Fibroblast of skin of back (primary cell): ENCODE measurements around the gene OASL.
A peak's percentile ranks its signal among the peaks of the same experiment; 100 is the strongest.

Experiments used
- DNase-seq: peaks from one replicate; pipeline ENCODE4 v3.0.0-alpha.2; 2013

OASL gene

DNA sequence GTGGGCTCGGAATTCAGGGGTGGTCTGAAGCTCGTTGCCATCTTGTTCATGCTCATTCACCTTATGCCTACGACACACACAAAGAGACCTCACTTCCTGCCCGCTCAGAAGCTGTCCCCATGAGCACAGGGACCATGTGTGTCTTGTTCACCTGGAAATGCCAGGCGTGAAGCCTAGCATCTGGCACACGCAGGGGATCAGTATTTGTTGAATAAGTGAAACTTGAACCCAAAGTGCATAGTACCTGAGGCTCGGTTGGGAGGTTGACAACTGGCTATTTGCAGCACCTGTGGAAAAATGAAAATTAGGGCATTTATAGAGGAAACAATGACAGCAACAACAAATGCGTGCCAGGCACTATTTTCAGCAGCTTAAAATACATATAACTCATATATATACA lies 28.2 kb downstream of the OASL start:
- no peak for DNase-seq

DNA sequence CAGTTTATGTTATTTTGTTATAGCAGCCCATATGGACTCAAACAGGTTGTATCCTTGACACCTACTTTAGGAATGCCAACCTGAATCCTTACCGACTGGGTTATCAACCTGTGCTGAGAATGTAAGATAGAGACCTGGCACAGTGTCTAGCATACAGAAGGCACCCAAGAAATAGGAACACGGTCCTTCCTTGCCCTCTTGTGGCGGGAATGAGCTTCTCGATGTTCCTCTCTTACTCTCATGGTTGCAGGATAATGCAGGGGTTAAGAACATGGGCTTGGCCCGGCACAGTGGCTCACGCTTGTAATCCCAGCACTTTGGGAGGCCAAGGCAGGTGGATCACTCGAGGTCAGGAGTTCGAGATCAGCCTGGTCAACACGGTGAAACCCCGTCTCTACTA lies 29.3 kb downstream of the OASL start:
- peak; percentile 41 for DNase-seq

DNA sequence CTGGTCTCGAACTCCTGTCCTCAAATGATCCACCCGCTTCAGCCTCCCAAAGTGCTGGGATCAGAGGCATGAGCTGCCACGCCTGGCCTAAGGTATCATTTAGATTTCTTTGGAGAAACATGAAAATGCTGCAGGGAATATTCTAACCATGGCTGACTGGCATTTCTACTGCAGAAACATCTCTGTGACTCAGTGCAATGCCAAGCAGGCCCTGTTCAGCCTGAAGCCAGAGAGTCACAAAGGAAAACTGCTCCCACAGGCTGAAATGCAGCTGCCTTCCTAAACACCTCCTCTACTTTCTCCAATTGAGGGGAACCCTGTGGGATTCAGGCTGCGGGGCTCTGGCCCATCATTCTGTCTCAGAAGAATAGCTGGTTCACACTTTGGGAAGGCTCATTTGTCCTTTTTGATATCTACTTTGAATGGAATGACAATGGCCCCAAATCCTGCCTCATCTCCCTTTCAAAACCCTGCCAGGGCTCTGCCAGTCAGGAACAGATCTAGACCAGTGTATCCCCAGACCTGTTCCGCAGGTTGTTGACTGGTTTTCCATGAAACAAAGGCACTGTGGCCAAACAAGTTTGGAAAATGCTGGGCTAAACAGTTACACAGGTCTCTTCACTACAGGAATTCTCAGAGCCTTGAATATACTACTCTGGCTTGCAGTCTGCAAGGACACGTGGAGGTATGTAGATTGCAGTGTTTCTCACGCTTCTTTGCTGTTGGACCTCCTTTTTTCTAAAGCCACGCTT lies 30.5 kb downstream of the OASL start:
- DNase-seq, result no peak

DNA sequence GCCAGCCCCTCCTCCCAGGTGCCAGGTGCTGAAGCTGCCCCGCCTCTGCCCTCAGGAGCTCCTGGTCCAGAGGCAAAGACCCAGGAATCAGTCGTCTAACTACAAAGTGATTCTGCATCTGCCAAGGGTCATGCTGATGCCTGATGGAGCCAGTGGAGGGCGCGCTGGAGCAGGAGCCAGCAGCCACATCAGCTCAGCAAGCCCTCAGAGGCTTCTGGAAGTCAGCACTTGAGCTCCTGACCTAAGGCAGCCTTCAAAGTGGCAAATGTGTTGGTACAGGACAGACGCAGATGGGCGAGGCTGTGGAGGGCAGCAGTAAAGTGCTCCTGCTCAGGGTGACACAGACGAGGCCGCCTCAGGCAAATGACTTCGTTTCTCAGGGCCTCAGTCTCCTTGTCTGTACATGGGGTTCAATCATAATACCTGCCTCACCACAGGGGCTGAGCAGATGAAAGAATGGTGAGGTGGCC lies 33.7 kb downstream of the OASL start:
- DNase-seq, result peak; percentile 29

DNA sequence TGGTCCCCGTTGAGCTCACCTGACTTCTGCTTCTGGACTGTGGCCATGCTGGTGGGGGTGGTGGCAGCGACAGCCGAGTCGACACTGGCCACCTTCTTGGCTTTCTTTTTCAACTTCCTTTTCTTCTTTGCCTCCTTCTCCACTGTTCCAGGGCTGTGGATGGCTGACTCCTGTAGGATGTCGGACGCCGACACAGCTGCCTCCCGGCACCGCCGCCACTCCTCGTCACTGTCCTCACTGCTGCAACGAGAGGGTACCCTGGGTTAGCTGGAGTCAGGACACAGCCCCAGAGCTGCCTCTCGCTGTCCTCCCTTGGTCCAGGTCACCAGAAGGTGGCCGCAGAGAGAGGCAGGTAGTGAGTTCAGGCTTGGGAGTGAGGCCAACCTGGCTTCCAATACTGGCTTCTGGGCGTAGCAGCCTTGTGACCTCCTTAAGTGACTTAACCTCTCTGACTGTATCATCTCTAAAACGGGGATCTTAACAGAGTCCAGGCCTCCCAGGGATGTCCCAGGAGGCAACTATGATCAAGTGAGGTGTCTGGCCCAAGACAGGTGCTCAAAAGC lies 34.7 kb downstream of the OASL start:
- DNase-seq, result no peak

DNA sequence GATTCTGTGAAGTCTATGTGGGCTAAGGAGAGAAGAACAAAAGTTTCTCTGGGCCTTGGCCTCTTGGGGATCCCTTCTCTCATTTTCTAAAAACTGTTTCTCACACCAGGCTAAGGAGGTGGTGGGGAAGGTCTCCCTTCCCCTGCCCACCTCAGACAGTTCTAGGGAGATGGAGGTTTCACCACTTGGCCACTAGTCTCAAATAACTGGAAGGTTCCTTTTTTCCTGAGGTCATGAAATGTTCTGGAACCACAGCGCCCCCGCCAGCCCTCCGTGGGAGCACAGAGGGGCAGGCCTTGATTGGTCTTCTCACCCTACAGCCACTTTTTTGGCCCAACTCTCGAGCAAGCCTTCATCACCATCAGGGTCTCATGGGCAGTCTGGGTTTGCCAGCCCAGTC lies 35.4 kb downstream of the OASL start:
- DNase-seq, result no peak

DNA sequence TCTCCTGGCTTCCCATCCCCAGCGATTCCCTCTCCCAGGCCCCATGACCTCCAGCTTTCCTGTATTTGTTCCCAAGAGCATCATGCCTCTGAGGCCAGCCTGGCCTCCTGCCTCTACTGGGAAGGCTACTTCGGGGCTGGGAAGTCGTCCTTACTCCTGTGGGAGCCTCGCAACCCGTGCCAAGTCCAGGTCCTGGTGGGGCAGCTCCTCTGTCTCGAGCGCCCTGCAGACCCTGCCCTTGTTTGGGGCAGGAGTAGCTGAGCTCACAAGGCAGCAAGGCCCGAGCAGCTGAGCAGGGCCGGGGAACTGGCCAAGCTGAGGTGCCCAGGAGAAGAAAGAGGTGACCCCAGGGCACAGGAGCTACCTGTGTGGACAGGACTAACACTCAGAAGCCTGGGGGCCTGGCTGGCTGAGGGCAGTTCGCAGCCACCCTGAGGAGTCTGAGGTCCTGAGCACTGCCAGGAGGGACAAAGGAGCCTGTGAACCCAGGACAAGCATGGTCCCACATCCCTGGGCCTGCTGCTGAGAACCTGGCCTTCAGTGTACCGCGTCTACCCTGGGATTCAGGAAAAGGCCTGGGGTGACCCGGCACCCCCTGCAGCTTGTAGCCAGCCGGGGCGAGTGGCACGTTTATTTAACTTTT lies 37.1 kb downstream of the OASL start:
- DNase-seq, result no peak

DNA sequence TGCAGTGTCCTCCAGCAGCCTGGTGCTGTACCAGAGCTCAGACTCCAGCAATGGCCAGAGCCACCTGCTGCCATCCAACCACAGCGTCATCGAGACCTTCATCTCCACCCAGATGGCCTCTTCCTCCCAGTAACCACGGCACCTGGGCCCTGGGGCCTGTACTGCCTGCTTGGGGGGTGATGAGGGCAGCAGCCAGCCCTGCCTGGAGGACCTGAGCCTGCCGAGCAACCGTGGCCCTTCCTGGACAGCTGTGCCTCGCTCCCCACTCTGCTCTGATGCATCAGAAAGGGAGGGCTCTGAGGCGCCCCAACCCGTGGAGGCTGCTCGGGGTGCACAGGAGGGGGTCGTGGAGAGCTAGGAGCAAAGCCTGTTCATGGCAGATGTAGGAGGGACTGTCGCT lies 38.0 kb downstream of the OASL start:
- DNase-seq, result no peak

DNA sequence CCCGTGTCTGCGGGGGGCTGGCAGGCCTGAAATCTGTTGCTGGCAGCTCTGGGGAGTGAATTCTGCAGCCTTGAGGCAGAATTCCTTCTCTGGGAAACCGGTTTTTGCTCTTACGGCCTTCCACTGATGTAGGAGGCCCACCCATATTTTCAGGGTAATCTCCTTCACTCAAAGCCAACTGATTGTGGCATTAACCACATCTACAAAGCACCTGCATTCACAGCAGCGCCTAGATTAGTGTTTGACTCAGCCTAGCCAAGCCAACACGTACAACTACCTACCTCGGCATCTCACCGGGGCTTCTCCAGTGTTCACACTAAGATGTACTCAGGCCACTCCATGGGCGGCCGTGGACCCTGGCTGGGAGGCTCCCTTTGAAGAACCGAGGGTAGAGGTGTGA lies 38.5 kb downstream of the OASL start:
- DNase-seq, result no peak

DNA sequence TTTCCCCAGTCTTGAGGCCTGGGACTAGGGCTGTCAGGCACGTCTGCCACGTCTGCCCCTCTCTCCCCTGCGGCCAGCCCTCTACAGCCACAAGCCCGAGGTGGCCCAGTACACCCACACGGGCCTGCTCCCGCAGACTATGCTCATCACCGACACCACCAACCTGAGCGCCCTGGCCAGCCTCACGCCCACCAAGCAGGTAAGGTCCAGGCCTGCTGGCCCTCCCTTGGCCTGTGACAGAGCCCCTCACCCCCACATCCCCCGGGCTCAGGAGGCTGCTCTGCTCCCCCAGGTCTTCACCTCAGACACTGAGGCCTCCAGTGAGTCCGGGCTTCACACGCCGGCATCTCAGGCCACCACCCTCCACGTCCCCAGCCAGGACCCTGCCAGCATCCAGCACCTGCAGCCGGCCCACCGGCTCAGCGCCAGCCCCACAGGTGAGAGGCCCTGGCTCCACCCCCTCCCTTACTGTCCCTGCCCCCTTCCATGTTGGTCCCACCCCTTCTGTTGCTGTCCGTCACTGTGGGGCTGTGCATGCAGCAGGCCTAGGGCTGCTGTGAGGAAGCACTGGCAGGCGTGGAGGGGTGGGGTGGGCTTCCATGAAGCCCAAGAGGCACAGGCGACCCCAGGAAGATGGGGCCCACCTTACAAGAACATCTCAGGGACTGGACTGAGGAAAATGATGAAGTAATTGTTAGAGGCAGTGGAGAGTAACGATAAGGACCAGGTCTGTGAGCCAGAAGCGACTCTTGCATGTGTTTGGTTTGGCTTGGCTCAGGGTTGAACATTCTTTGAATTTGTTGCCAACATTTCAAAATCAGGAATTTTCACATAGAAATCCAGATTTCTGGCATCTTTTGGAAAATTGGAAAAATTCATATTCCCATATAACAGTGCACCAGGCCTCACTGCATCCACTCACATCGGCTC lies 39.6 kb downstream of the OASL start:
- peak; percentile 6 for DNase-seq

DNA sequence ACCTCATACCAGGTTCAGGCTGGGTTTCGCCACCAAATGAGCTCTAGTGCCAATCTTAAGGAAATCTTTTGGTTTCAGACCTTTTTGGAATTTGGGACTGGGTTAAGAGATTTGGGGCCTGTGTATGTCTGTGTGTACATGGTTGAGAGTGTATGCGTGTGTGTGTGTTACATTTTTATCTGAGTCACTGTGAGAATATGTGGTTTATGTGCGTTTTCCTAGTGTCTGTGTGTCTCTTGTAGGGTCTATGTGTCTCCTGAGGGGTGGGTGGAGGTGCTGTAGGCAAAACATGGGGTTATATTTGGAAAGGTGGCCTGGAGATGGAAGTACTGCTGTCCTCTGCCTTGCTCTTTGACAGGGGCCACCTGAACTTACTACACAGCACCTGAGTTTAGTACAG lies 40.6 kb downstream of the OASL start:
- no peak for DNase-seq

DNA sequence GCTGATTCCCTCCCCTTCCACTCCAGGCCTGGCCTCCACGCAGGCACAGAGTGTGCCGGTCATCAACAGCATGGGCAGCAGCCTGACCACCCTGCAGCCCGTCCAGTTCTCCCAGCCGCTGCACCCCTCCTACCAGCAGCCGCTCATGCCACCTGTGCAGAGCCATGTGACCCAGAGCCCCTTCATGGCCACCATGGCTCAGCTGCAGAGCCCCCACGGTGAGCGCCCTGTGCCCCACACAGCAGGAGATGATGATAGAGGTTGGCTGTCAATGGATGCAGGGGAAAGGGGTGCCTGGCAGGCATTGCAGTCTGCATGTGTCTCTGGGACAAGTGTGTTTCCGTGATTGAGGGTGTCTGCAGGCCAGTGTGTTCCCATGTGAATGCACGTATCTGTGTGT lies 41.6 kb downstream of the OASL start:
- no peak for DNase-seq

DNA sequence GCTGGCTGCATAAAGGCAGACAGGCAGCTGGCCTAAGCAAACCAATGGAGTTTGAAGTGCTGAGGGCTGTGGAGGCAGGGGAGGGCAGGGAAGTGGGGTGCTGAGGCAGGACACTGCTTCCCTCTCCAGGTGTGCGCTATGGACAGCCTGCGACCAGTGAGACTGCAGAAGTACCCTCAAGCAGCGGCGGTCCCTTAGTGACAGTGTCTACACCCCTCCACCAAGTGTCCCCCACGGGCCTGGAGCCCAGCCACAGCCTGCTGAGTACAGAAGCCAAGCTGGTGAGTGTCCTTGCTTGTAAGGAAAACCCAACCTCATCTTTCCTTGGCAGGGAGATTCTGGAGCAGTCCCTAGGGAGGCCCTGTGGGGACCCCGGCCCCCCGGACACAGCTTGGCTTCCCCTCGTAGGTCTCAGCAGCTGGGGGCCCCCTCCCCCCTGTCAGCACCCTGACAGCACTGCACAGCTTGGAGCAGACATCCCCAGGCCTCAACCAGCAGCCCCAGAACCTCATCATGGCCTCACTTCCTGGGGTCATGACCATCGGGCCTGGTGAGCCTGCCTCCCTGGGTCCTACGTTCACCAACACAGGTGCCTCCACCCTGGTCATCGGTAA lies 42.8 kb downstream of the OASL start:
- DNase-seq, result no peak

DNA sequence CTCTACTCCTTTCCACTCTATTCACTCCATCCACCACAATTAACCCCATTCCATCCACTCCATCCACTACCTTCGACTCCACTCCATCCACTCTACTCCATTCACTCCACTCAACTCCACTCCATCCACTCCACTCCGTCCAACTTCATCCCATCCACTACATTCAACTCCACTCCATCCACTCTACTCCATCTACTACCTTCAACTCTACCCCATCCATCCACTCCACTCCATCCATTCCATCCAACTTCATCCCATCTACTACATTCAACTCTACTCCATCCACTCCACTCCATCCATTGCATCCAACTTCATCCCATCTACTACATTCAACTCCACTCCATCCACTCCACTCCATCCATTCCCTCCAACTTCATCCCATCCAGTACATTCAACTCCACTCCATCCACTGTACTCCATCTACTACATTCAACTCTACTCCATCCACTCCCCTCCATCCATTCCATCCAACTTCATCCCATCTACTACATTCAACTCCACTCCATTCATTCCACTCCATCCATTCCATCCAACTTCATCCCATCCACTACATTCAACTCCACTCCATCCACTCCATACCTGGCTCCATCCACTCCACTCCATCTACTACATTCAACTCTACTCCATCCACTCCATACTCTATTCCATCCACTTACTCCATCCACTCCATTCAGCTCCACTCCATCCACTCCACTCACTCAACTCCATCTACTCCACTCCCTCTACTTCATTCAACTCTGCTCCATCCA lies 44.3 kb downstream of the OASL start:
- DNase-seq, result peak; percentile 9

DNA sequence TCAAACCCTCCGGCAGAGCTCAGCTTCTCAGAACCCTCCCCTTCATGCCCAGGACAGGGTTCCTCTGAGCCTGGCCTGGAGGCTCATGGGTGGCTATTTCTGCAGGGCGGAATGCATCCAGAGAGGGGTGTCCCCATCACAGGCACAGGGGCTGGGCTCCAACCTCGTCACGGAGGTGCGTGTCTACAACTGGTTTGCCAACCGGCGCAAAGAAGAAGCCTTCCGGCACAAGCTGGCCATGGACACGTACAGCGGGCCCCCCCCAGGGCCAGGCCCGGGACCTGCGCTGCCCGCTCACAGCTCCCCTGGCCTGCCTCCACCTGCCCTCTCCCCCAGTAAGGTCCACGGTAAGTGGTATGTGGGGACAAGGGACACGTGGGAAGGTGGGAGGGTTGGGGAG lies 45.0 kb downstream of the OASL start:
- DNase-seq, result no peak

DNA sequence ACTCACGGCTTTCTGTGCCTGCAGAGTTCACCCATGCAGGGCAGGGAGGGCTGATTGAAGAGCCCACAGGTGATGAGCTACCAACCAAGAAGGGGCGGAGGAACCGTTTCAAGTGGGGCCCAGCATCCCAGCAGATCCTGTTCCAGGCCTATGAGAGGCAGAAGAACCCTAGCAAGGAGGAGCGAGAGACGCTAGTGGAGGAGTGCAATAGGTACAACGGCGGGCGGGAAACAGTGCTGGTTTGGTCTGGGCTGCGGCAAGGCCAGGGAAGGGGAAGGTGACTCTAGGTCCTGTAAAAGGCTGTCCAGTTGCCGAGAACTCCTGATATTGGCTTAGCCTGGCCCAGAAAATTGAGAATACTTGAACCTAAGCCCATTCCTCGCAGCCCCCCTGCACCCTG lies 45.5 kb downstream of the OASL start:
- DNase-seq, result no peak

DNA sequence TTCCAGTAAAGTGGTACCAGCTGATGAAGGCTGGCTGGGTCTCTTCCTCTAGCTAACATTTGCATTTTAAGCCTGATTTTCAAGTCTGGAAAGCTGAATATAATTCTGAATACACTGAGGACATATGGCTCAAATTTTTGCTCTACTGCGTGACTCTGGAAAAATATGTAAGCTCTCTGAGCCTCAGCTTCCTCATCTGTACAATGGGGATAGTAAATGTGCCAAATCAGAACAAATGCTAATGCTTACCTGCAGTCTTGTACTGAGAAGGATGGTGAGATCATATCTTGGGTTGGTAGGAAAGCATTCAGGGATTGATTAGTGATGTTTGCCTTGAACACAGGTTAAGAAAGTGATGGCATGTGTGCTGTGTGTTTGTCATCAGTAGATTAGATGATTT lies 46.1 kb downstream of the OASL start:
- no peak for DNase-seq

DNA sequence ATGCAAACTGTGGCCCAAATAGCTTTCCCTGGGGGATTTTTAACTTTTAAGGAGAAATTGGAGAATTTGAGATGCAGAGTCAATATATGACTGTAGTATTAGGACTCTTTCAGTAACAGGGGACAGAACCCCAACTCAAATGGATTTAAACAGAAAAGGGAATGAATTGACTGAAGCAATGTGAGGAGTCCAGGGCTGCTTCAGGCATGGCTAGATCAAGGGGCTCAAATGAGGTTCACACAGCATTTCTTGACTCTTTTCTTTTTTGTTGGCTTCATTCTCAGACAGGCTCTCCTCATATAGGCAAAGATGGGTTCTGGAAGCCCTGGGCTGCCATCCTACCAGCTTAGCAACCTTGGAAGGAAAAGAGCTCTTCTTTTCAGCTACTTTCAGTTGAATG lies 47.1 kb downstream of the OASL start:
- no peak for DNase-seq

DNA sequence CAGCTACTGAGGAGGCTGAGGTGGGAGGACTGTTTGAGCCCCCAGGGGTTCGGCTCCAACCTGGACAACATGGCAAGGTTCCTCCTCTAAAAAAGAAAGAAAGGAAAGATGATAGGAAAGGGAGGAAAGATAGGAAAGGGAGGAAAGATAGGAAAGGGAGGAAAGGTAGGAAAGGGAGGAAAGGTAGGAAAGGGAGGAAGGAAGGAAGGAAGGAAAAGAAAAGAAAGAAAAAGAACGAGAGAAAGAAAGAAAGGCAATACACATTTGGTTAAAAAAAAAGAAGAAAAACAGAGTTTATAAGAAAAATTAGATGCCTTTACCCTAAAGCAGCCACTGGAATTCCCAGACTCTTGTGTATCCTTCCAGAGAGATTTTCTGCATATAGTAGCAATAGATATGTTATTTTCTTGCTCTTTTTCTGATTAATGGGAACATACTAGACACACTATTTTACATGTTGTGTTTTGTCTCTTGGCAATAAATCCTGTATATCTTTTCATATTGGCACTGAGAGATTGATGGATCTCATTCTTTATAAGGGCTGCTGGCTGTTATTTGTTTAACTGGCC lies 48.5 kb downstream of the OASL start:
- no peak for DNase-seq

DNA sequence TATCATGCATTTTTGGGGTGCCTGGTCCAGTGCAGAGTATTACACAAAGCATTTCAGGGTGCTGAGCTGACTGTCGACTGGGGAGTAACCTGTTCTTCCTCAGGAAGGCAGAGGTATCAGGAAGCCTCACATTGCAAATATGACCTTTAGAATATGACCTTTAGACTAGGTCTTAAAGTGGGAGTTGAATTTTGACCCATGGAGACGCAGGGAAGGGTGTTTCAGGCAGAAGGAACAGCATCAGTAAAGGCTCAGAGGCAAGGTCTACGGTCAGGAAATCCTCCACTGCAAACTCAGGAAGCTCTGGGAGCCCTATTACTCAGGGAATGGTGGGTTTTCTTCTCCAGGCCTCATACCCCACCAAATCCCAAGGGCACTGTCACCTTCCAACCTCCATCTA lies 49.4 kb downstream of the OASL start:
- DNase-seq, result no peak

DNA sequence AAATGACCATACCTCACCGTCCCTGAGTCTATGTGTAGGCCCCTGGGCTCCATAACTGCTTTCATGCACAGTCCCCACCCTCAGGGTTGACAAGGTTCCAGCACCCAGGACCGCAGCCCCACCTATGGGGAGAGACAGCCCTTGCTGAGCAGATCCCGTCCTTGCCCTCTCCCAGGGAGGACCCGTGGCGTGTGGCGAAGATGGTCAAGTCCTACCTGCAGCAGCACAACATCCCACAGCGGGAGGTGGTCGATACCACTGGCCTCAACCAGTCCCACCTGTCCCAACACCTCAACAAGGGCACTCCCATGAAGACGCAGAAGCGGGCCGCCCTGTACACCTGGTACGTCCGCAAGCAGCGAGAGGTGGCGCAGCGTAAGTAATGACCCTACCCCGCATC lies 50.4 kb downstream of the OASL start:
- DNase-seq, result no peak

DNA sequence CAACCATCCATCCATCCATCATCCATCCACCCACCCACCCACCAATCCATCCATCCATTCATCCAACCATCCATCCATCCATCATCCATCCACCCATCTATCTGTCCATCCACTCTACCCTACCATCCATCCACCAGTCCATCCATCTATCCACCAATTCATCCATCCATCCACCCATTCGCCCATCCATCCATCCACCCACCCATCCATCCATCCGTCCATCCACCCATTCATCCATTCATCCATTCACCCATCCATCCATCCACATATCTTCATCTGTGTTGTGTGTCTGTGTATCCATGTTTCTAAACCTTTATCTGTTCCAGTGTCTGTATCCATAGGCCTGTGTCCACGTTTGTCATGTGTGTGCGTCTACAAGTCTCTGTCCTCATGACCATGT lies 50.8 kb downstream of the OASL start:
- DNase-seq, result no peak
